D341Med (cell line): ENCODE data around the gene LBR.

ENCODE experiments used
- DNase-seq: peaks from one replicate; pipeline ENCODE4 v3.0.0; 2012; ENCODE audit warnings: low spot score

LBR gene

DNA sequence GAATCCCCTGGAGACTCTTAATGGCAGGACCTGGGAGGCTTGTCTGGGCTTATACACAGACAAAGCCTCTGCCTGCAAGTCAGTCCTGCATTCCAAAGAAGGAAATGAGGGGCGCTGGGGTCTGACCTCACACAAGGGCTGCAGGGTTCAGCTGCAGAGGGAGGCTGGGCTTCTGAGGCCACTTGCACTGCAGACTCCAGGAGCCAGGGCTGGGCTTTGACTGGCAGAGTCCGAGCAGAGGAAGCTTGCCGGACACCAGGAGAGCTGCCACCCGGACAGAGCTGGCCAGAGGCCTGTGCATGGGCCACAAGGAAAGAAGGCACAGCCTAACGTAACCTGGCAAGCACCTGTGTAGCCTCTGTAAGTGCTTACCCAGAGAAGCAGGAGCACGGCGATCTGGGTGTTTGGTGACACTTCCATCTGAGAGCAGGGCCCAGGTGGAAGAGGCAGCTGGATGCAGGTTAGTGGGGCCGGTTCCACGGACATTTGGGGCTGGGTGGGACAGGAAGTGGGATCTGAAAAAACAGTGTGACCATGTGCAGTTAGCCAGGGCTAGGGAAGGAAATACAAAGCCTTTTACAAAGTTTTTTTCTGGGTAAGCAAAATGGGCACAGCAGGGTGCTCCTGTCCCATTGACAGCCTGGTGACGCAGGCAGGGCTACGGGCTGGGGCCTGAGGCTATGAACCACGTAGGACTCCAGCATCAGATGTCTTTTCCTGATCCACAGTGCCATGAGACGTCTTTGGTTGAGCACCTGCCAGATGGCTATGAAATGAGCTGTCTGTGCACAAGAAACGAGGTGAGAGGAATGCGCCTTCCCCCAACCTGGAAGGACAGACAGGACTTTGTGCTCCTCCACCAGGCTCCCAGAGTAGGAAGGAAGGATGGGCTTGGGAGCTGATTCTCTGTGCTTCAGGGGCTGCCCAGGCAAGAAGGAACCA lies 37.3 kb upstream of the LBR start:
- DNase-seq = peak; percentile 67

DNA sequence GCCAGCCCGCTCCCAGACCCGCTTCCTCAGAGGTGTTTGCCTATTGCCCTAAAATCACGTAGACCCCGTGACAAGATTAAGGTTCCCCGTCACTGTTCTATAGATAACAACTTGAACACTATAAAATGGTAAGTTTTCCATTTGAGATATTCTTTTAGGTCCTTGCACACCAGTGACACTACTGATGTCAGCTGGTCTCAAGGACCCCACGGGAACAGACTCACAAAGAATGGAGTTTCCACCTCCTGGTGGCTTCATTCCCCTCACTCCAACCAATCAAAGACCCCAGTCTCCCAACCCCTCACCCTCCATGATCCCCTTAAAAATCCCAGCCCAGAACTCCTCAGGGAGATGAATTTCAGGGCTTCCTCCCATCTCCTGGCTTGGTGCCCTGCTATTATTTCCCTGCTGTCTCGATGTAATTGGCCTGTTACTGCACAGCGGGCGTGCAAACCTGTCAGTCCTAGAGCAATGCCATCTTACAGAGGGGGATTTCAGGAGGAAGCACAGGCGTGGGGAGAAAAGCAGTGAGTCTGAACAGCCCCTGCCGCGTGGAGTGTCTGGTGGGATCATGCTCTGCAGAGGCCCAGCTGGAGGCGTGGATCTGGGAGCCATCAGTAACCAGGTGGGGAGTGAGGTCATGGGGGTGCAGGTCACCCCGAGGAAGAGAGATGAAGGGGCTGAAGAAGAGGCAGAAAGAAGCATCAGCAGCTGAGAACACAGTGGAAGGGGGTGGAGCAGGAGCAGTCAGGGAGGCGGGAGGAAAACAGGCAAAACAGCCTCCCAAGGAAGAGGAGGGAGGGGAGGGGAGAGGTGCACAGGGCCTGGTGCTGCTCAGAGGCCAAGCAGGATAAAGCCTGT lies 35.1 kb upstream of the LBR start:
- DNase-seq = peak; percentile 81

DNA sequence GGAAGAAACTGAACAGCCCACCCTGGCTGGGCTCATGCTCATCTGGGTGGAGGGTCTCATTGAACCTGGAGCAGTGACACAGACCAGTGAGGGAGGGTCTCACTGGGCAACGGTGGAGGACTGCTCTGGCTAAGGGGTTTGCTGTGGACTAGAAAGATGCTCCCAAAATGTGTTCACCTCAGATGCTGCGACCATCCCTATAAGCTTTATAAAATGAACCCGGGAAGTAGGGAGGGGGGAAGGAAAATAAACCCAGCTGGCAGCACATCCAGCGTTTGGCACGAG lies 34.5 kb upstream of the LBR start:
- DNase-seq = peak; percentile 71

DNA sequence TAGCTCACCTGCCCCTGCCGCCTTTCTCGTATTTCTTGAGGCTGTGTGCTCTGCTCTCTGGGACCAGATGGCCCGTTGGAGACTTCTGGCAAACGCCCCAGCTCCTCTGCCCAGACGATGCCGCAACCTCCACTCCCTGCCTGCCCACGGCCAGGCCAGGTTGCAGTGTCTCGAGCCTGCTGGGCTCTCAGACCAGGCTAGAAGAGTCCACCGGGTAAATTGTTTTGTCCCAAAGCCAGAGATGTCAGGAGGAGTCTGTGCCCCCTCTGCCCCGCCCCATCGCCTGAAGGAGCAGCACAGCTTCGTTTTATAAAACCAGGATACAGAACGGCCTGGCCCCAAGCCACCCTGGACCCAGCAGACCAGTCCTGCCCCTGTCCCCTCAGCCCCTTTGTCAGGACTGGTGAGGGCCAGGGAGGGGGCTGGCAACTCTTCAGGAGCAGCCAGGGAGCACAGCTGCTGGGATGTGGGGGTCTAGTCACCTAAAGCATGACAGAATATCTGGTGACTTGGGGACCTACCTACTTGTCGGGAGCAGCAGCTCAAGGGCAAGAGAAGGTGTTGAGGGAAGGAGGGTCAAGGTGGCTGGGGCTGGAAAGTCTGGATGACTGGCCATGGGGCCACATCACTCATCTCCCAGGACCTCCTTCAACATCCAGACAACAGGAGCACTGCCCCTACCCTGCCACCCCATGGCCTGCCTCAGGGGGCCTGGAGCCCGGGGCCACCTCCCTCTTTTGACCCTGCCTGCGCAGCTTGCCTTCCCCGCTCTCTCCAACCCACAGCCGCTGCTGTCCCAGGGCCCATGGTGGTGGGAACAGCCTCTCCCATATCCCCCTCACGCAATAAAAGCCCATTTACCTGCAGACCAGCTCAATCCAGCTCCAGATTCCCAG lies 33.9 kb upstream of the LBR start:
- DNase-seq = no peak

DNA sequence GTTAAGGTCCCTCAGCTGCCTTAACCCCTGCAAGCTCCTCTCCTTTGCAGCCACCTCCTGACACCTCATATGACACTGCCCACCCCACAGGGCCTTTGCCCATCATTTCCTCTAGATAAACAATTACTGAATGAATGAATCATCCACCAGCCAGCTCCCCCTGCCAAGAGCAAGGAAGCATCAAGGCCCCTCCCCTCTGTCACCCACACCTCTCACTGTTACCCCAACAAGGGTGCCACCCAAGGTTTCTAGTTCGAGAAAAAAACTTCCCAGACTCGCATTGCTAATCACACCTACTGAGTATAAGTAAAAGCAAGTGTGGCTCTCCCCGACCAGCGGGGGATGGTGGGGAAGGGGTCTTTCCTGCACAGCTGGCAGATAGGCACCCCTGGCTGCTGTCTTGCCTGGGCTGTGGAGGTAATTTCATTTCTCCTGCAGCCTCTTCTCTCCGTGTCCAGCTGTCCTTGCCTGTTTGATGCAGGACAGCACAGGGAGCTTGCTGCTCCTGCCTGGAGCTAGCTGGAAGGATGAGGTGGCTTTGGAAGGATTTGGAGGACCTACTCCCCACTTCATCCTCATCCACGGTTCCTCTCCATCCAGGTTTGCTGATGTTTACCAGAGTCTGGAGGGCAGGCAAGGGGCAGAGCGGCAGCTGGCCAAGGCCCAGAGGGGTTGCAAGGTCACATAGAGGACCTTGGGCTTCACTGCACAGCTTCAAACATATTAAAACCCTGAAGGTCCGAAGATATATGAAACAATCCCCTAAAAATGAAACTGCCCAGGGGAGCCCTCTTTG lies 33.1 kb upstream of the LBR start:
- no peak for DNase-seq

DNA sequence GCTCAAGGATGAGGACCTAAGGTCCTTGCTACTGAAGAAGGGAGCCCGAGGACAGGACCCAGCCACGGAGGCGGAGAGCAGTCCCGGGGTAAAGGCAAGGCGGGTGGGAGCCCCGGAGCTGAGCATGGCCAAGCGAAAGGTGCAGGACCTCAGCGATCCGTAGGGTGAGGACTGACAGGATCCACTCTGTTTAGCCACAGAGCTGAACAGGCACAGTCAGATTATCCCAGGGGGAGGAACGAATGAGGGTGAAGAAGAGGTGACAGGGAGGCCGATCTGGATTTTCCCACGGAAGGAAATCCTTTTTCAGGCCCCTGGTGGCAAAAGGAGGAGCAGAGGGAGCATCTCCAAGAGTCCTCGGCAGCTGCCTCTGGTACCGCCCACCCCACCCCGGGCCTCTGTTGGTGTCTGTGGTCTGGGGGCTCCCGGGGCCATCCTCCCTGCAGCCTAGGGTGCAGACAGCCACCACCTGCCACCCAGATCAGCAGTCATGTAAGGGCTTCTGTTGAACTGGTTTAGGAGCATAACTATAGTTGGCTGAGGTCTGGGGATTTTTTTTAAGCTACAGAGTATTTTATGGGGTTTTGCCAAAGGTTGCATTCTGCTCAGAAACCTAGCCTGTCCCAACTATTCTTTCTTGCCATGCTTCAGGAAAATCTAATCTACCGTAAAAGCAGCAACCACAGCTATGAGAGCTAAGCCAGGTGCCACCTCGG lies 32.3 kb upstream of the LBR start:
- DNase-seq = no peak

DNA sequence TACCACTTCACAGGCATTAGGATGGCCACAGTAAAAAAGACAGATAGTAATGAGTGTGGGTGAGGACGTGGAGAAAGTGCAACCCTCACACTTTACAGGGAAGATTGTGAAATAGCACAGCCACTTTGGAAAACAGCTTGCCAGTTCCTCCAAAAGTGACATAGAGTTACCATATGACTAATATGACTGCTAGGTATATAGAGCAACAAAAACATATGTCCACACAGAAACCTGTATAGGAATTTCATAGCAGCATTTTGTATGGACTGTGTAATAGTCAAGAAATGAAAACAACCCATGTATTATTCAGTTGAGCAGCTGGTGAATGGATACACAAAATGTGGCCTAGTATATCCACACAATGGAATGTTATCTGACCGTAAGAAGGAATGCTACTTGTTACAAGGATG lies 30.4 kb upstream of the LBR start:
- DNase-seq = no peak

DNA sequence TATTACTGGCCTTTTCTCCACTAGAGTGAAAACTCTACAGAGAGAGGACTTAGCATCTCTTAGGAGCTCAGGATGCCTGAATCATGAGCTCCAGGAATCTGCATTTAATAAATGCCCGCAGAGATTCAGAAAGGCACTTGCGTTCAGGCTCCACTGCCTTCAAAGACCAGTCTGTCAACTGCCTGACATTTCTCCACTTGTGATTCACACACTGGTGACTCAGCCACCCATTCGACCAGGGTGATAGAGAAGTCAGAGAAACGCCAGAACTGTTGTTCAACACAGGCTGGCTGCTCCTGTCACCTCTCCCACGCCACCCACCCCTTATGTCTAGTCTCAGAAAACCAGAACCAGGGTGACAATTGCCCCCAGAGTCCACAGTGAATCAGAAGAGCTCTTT lies 26.9 kb upstream of the LBR start:
- DNase-seq = no peak

DNA sequence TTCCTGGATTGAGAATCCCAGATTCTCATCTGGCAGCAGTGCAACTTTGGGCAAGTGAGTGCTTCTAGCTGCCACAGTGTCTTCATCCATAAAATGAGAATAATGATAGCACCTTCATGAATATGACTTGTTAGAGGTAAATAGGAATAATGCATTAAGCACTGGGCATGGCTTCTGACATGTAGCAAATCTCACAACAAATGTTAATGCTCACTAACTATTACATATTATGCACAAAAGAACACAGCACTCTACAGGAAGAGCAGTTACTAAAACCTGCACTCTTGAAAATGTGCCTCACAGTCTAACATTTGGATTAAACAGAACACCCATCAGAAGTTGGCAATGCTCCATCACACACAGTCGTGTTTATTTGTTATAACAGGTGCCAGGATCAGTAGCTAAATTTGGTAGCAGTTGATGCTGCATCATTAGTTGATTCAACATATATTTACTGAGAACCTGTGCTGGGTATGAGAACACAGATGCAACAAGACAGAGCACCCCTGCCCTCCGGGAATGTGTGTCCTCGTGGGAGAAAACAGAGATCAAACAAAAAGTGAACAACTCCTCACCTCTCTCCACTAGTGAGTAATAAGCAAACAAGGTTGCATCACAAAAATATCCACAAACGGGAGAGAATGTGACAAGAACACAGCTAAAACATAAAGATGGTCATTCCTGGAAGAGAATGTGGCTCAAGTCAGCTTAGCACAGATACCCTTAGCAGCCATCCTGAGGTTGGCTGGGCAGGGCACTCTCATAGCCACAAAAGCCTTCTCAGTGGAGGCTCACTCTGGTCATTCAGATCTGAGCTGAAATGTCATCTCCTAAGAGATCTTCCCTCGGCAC lies 26.2 kb upstream of the LBR start:
- no peak for DNase-seq

DNA sequence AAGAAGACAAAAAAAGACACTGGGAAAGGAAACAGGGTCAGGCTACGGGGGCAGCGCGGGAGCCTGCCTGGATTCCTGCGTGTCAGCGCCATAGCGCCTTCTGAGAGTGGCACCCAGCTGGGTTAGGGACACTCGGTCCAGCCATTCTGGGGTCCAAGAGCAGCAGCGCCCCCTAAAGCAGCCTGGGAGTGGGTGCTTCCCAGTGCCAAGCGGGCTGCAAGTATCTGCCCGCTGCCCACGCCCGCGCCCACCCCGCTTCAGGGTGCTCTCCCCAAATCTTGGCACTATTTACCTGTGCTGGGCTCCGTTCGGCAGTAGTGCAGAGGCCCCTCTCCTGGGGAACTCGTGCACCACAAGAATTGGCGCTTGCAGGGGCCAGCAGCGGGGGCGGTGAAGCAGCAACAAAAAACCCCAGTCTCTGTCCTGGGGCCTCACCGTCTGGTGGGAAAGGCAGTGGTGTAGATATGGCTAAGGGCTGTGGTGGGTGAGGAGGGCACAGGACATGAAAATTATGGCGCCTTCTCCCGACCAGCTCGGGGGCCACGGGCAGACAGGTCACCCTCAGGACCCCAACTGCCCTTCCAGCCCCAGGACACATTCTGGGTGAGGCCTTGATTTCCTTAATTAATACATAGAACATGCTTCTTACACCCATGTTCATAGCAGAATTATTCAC lies 24.1 kb upstream of the LBR start:
- no peak for DNase-seq

DNA sequence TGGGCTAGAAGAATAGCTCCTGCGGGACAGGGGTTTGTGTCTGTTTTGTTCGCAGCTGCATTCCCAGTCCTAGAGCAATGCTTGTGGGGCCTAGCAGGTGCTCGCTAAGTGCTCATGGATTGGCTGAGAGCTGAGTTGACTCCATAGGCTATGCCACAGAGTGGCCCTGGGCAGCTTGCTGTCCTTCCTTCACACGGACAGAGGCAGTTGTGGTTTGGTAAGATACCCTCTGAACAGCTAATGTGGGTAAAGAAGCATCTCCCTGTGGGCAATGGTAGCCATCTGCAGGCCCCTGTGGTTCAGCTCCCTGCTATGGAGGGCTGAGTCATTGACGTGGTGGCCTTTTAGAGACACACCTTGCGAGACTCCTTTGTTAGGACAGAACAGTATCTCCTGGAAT lies 23.5 kb upstream of the LBR start:
- peak; percentile 14 for DNase-seq

DNA sequence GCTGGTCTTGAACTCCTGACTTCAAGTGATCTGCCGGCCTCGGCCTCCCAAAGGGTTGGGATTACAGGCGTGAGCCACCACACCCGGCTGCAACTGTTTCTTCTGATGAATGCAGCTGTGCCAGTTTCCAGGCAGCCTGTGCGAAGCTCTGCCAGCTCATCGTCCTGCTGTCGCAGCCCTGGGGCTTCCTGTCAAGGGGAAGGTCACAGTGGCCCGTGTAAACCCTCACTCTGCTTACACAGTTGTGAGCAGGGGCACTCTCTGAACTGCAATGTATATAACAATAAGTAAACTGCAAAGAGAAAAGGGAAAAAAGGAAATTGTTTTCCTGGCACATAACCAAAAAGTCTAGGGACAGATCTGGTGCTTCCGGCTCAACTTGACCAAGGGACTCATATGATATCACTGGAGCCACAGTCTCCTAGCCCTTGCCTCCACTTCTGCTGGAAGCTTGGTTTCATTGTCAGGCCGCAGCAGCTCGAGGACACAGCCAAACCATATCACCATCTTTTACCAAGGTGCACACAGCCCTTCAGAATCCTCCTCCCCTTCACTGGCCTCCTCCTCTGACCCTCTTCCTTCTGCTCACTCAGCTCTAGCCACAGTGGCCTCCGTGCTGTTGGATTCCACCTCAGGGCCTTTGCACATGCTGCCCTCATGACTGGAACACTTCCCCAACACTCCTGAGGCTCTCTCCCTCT lies 22.8 kb upstream of the LBR start:
- DNase-seq = no peak

DNA sequence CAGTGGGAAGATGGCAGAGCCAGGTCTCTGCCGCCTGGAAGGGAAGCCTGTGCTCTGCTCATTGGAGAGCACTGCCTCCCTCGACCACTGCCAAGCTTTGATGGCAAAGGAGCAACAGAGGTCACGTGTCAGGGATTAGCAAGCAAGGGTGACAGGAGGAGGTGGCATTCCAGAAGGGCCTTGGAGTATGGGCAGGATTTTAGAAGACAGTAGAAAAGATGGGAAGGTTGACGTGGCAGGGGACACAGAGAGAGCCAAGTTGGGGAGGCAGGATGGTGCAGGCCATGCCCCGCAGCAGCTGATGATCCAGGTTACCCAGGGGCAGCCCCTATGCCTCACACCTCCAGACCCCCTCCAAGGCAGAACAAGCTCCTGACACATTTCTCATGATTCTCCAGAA lies 21.9 kb upstream of the LBR start:
- DNase-seq = no peak

DNA sequence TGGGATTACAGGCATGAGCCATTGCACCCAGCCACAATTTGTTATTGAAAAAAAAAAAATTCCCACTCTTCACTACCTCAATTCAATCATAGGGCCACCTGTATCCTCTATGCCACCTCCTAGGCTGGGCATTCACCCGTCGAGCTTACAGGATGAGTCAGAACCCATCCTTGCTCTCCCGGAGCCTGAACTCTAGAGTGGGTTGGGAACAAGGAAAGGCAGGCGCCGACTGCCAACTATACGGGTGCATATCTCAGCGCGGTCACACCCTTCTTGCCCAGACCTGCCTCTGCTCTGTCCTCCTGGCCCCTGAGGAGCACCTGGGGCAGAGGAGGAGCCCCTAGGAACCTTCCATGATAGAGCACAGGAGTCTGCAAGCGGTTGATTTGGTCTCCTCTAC lies 21.4 kb upstream of the LBR start:
- DNase-seq = no peak

DNA sequence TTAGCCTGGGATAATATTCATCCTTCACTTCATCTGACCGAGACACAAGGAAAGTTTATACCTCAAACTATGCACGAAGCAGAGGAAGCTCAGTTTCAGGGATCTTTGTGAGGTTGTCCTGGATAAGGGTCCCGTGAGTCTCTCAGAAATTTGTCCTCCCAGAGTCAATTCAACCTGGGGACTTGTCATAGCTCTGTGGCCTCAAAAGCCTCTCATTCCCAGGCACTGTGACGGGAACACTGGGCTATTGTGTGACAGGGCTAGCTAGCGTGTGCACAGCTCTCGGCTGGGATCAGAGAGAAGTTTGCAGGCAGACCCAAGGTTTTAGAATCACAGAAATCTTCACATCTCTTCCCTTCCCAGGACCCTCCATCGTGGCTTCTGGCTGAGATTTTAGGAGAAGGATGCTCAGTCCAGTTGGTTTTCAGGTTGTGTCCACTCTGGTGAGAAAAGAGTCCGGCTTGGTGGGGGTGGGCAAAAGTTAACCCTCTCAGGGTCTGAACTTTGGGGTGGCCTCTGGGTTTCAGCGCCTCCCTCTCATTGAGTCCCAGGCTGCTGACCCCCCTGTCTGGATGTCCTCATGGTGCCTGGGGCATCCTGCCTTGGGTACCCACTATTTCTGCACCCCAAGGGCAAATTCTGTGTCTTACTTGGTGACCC lies 20.4 kb upstream of the LBR start:
- no peak for DNase-seq

DNA sequence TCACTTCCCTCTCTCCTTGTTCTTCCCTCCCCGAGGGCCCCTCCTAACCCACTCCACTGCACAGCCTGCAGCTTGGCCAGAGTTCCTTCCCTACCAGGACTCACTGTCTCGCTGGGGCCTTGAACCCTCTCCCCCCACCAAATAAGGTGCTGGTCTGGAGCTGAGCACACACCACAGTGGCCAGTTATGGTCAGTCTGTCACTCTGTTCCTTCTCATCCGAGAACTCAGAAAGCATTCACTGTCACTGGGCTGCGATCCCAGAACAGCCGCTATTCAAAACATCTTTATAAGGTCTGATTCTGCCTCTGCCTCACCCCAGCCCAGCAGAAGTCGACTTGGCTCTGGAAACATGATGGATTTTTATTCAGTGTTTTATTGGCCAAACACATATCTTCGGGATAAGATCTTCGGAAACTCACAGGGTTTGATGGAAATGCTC lies 19.8 kb upstream of the LBR start:
- no peak for DNase-seq

DNA sequence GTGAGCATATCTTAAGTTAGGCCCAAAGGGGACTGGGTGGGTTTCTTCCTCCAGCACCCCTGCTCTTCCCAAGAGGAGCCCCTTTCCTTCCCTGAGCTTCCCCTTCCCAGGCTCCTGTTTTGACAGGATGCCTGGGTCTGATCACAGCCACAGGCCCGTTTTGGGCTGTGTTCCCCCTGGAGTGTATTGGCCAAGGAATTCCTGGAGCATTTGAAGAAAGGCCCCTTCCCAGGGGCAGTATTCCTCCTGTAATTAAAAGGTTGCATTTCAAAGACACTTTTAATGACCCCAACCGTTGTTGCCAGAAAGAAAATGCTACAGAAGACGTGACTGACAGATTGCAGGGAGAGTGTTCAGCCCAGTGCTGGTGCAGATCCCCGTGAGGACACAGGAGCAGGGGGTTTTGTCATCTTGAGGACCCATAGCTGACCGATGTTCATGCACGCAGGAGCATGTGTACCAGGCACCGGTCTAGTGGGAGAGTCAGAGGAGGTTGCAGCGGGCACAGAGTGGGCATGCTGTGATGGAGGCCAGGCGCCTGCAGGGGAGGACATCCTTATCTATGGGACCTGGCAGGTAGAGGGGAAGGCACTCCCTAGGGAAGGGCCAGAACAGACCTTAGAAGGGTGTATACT lies 19.3 kb upstream of the LBR start:
- no peak for DNase-seq

DNA sequence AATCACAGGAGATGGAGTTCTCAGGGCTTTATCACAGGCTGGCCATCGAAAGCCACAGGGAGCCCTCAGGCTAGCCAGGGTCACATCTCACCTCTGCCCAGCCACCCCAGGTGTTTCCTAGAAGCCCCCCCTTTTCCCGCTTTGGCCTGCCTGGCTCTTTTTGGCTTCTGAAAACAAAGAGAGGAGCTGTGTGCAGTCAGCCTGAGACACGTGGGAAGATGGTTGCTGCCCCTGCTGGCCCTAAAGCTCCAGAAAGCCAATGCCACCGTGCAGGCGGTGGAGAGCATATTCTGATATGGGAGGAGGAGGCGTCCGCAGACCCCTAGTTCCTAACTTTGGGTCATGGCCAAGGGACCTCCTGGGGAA lies 18.7 kb upstream of the LBR start:
- DNase-seq = no peak
